MCF 10A (cell line): ENCODE measurements around the gene C1orf174. TPM values are rescaled to one million over a fixed set of nuclear protein-coding genes. Genes with fewer than 3 reads are reported as not detected.

Experiments used
- BruUV-seq: library from RNA; stranded (reverse); fragments of 400-500 nt; replicated peaks from 2 replicates; lab custom pipeline; 2021; lab: Mats Ljungman, UMichigan
- CTCF ChIA-PET: fragments of 300-600 bp; sonication (Branson Sonifier 250); formaldehyde crosslinking; extraction: SDS; loops from one replicate; lab custom pipeline; 2021; ENCODE audit warnings: antibody characterized with exemption, inconsistent platforms; lab: Yijun Ruan, JAX
- POLR2A ChIA-PET: fragments of 300-600, 350-650 bp; sonication (Branson Sonifier 250); formaldehyde crosslinking; extraction: SDS; loops from one replicate; lab custom pipeline; 2020; ENCODE audit warnings: antibody characterized with exemption, inconsistent platforms; lab: Yijun Ruan, JAX
- DNase-seq: peaks from one replicate; pipeline ENCODE4 v3.0.0-alpha.2; 2018; ENCODE audit not compliant: unreplicated experiment
- H3K27ac Mint-ChIP-seq: one replicate; pipeline ENCODE4 v1.8.0; 2022; ENCODE audit warnings: mild to moderate bottlenecking, low read depth, mixed read lengths; ENCODE audit not compliant: unreplicated experiment
- H3K27me3 Mint-ChIP-seq: one replicate; pipeline ENCODE4 v1.8.0; 2022; ENCODE audit warnings: mixed read lengths; ENCODE audit not compliant: insufficient read depth, unreplicated experiment
- H3K36me3 Mint-ChIP-seq: one replicate; pipeline ENCODE4 v1.8.0; 2022; ENCODE audit warnings: mild to moderate bottlenecking, moderate library complexity, mixed read lengths; ENCODE audit not compliant: insufficient read depth, unreplicated experiment
- H3K4me1 Mint-ChIP-seq: one replicate; pipeline ENCODE4 v1.8.0; 2022; ENCODE audit warnings: mixed read lengths; ENCODE audit not compliant: insufficient read depth, unreplicated experiment
- H3K4me3 Mint-ChIP-seq: one replicate; pipeline ENCODE4 v1.8.0; 2022; ENCODE audit warnings: mild to moderate bottlenecking, moderate library complexity, mixed read lengths; ENCODE audit not compliant: unreplicated experiment
- H3K9me3 Mint-ChIP-seq: one replicate; pipeline ENCODE4 v1.8.0; 2022; ENCODE audit warnings: mixed read lengths; ENCODE audit not compliant: unreplicated experiment
- CTCF ChIP-seq: fragments of 200-600 bp; IDR thresholded peaks from one replicate; pipeline ENCODE4 v1.8.0; 2022; ENCODE audit warnings: antibody characterized with exemption, mild to moderate bottlenecking; ENCODE audit not compliant: unreplicated experiment
- intact Hi-C: fragments of 100-400 bp; cut with micrococcal nuclease; formaldehyde crosslinking; loops from 2 replicates; pipeline ENCODE4 v1.14.1; 2022
- total RNA-seq: library from RNA; stranded (reverse); gene quantifications from 2 replicates; pipeline ENCODE4 v1.2.3, GENCODE V29; 2022

The C1orf174 gene
- total RNA-seq, 1 experiment from 2014 or later: 24.4 TPM

GRCh38 chr1:3930301-3931006 is 30.4 kb upstream of the C1orf174 start:
- ChIA-PET POLR2A (no interaction called here), CTCF (no interaction called here)
- no peak for DNase-seq
- H3K27ac Mint-ChIP-seq: no peak overlapping the region
- intact Hi-C loops: no loop called here
- peaks cover 21% of the 10 kb centered on the region for H3K9me3 Mint-ChIP-seq
- no peaks in the 10 kb centered on the region for H3K36me3 Mint-ChIP-seq
- BruUV-seq: no TSS peak
- H3K4me3 Mint-ChIP-seq: no peak overlapping the region
- peaks cover 19% of the 10 kb centered on the region for H3K27me3 Mint-ChIP-seq
- TF ChIP-seq CTCF: no peak
- H3K4me1 Mint-ChIP-seq: no peaks in the 10 kb centered on the region

- intact Hi-C loops: no loop called here
- Mint-ChIP-seq H3K4me1 (no peaks in the 10 kb centered on the region), H3K27me3 (peaks cover 19% of the 10 kb centered on the region), H3K4me3 (no peak overlapping the region), H3K9me3 (peaks cover 21% of the 10 kb centered on the region), H3K27ac (no peak overlapping the region), H3K36me3 (no peaks in the 10 kb centered on the region)
- BruUV-seq: no TSS peak
- ChIA-PET CTCF (interaction anchor here (0.6 kb wide), 1 partner anchor 1439 kb away, joined by 3 read pairs; no protein-coding TSS in a partner anchor), POLR2A (no interaction called here)
- DNase-seq: no peak
- no peak for TF ChIP-seq CTCF
Observed at GRCh38 chr1:3929126-3929525, 29.1 kb upstream of the C1orf174 start.

DNA sequence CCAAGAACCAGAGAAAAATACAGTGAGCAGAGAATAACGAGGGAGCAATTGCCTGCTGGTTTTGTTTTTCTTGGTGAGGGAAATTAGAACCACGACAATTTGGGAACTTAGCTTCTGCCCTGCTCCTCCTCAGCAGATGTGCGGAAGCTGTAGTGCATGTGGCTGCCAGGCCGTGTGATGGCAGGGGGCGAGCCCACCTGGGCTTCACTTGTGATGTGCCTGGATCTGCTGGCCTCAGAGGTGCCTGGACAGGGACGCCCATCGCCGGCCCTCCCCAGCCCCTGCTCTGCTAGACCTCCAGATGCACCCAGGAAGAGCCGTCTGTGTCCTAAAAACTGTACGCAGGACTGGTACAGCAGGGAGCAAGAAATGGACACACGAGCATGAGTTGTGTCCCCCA is 28.5 kb upstream of the C1orf174 start:
- TF ChIP-seq CTCF: no peak
- Mint-ChIP-seq H3K27me3 (peaks cover 19% of the 10 kb centered on the region), H3K36me3 (no peaks in the 10 kb centered on the region), H3K27ac (no peak overlapping the region), H3K4me1 (no peaks in the 10 kb centered on the region), H3K4me3 (no peak overlapping the region), H3K9me3 (peaks cover 21% of the 10 kb centered on the region)
- BruUV-seq: no TSS peak
- no peak for DNase-seq
- CTCF ChIA-PET: interaction anchor here (0.6 kb wide), 1 partner anchor 1440 kb away, joined by 3 read pairs; no protein-coding TSS in a partner anchor
- intact Hi-C loops: no loop called here
- POLR2A ChIA-PET: no interaction called here

- peaks cover 21% of the 10 kb centered on the region for H3K9me3 Mint-ChIP-seq
- no peaks in the 10 kb centered on the region for H3K4me1 Mint-ChIP-seq
- intact Hi-C loops: no loop called here
- ChIA-PET POLR2A (no interaction called here), CTCF (no interaction called here)
- no peak overlapping the region for H3K27ac Mint-ChIP-seq
- H3K27me3 Mint-ChIP-seq: peaks cover 20% of the 10 kb centered on the region
- no peak for TF ChIP-seq CTCF
- no TSS peak for BruUV-seq
- no peaks in the 10 kb centered on the region for H3K36me3 Mint-ChIP-seq
- no peak overlapping the region for H3K4me3 Mint-ChIP-seq
- no peak for DNase-seq
Observed at GRCh38 chr1:3926956-3927355, 26.9 kb upstream of the C1orf174 start.
